ENCODE data around the gene FRMD7.
"Not testable (repeated sequence)": the region's sequence is repeated elsewhere in the genome, so short reads cannot be mapped to it uniquely, and the experiment has no call there.

FRMD7 gene

DNA sequence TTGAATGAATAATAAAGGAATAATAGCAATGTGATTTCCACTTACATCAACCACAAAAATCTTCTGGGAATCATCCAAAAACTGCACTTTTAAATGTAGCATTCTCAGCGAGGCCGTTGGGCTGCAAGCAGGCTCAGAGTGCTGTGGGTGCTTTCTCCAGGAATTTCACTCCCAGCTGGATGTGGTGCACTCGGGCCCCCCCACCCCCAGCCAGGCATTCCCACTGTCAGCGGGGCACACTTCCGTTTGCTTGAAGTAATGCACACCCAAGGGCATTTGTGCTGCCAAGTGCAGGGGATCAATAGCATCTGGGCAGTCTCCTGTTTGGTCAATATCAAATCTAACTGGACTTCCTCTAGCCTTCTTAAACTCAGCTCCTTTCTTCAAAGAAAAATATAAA is at the start of gene FRMD7:
TSS of gene FRMD7 (minus strand) at position 278 of the 400 bp plus-strand sequence. CDS start at position 102, 176 bp downstream.
- in situ Hi-C loops (cut with MboI; ENCODE audit: low sequenced_read_pairs): no loop called here

GRCh38 chrX:132173647-132174046 is 45.8 kb upstream of the FRMD7 start:
- in situ Hi-C loops (cut with MboI; ENCODE audit: low sequenced_read_pairs): no loop called here

DNA sequence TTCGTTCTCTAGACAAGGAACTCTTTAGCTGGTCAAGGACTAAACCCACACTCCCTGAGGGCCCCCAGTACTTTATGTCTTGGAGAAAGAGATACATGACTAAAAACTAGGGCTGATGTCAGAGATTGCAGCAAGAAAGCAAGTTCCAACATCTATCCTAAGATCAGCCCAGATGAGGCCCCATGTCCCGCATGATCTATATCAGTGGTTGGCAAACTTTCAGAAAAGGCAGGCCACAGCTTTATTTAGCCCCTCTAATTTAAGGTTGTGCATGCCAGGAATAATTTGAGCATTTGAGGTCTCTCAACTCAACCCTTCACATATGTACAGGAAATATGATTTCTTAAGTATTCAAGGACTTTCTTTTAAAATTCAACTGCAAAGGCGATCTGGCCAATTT is 44.1 kb upstream of the FRMD7 start:
- in situ Hi-C loops (cut with MboI; ENCODE audit: low sequenced_read_pairs): no loop called here

GRCh38 chrX:132171478-132171877 is 43.7 kb upstream of the FRMD7 start:
- in situ Hi-C loops (cut with MboI; ENCODE audit: low sequenced_read_pairs): no loop called here

DNA sequence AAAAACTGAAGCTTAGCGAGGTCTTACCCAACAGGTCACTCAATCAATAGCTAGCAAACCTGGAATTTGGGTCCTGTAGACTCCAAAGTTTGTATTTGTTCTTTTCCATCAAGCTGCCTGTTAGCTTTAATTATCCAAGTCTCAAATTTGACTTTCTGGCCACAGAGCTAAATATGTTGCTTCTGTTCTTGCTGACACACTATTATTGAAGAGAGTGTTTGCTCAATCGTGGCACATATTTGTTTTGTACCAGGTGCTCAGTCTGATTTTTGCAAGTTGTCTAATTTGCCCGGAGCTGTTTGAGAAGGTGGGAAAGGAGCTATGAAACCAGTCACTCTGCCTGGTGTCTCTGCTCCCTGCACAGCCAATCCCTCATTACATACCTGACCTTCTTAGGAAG is 41.7 kb upstream of the FRMD7 start:
- in situ Hi-C loops (cut with MboI; ENCODE audit: low sequenced_read_pairs): no loop called here

DNA sequence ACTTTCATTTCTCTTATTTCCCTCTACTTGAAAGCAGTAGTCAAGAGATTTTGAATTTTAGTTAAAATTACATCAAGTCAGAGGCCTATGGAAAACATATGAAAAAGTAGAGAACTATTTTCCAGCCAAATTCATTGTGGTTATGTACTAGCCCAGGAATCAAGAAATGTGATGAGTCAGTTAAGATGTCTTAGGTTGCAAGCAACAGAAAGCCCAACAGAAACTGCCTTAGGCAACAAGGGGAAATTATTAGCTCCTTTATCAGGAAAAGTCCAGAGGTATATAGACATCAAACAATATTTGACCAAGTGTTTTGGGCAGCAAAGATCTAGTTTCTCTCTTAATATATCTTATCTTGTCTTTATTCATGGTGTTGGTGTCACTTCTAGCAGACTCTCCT is 37.8 kb upstream of the FRMD7 start:
- in situ Hi-C loops (cut with MboI; ENCODE audit: low sequenced_read_pairs): no loop called here

- in situ Hi-C loops (cut with MboI; ENCODE audit: low sequenced_read_pairs): no loop called here
These were observed 37.2 kb upstream of the FRMD7 start for GRCh38 chrX:132165005-132165404.

DNA sequence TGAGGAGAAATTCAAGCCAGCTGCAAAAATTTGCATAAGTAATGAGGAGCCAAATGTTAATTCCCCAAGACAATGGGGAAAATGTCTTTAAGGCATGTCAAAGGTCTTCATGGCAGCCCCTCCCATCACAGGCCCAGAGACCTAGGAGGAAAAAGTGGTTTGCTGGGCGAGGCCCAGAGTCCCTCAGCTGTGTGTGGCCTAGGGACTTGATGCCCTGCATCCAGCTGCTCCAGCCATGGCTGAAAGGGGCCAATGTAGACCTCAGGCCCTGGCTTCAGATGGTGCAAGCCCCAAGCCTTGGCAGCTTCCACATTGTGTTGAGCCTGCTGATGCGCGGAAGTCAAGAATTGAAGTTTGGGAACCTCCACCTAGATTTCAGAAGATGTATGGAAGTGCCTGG is 35.3 kb upstream of the FRMD7 start:
- in situ Hi-C loops (cut with MboI; ENCODE audit: low sequenced_read_pairs): not testable (repeated sequence)

GRCh38 chrX:132153166-132153565 is 25.3 kb upstream of the FRMD7 start:
- in situ Hi-C loops (cut with MboI; ENCODE audit: low sequenced_read_pairs): no loop called here

DNA sequence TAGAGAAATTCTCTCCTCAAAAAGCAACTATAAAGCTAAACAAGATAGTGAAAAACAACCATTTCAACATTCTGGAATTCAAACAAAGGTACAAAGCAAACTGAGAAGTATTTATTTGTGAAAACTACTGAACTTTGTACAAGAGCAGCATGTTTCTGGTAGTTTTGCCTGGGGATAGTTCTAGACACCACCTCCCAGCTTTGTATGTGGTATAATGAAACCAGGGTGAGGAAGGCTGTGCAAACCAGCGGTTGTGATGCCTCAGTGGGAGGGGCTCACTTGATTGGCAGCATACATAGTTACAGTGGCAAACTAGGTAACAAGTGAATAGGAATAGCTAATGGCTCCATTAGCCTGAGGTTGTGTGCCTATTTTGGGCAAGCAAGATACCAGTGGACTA is 18.6 kb upstream of the FRMD7 start:
- in situ Hi-C loops (cut with MboI; ENCODE audit: low sequenced_read_pairs): no loop called here

- in situ Hi-C loops (cut with MboI; ENCODE audit: low sequenced_read_pairs): no loop called here
These were observed 16.2 kb upstream of the FRMD7 start for GRCh38 chrX:132144061-132144460.

DNA sequence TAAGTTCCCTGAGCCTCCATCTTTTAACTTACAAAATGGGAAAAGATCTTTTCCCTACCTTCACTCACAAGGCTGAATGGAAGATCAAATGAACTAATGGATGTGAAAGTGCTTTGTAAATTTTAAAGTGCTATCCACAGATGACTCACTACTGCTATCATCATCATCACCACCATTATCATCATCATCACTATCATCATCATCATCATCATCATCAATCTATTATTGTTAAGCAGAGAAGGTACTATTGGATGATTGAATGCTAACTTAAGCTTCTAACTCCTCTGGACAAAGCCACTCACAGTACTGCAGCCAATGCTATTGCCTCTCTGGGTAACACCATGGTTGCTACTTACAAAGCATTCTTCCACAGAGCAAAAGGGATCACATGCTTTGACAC is 1.9 kb downstream of the FRMD7 start:
- in situ Hi-C loops (cut with MboI; ENCODE audit: low sequenced_read_pairs): no loop called here

DNA sequence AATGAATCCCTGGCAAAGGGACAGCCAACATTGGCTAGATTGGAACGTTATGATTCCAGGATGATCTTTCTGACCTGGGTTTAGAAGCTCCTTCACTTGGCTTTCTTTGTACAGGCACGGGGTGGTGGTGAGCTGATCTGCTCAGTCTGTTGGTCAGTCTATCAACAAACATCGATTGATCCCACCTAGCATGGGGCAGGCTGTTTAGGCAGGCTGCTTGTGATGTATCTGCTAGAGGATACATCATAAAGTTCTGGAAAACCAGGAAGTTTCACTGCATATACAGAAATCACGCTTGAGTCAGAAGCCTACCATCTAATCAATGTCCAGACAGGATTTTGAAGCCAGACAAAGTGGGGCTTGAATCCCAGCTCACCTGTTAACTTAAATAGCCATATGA is 6.9 kb downstream of the FRMD7 start:
- in situ Hi-C loops (cut with MboI; ENCODE audit: low sequenced_read_pairs): no loop called here

GRCh38 chrX:132119821-132120515 is 7.9 kb downstream of the FRMD7 start:
- in situ Hi-C loops (cut with MboI; ENCODE audit: low sequenced_read_pairs): no loop called here

- in situ Hi-C loops (cut with MboI; ENCODE audit: low sequenced_read_pairs): no loop called here
These were observed 8.5 kb downstream of the FRMD7 start for GRCh38 chrX:132119283-132119682.

- in situ Hi-C loops (cut with MboI; ENCODE audit: low sequenced_read_pairs): no loop called here
These were observed 9.5 kb downstream of the FRMD7 start for GRCh38 chrX:132118358-132118757.

- in situ Hi-C loops (cut with MboI; ENCODE audit: low sequenced_read_pairs): no loop called here
These were observed 12.0 kb downstream of the FRMD7 start for GRCh38 chrX:132115792-132116191.

- in situ Hi-C loops (cut with MboI; ENCODE audit: low sequenced_read_pairs): no loop called here
These were observed 13.2 kb downstream of the FRMD7 start for GRCh38 chrX:132114607-132115006.

DNA sequence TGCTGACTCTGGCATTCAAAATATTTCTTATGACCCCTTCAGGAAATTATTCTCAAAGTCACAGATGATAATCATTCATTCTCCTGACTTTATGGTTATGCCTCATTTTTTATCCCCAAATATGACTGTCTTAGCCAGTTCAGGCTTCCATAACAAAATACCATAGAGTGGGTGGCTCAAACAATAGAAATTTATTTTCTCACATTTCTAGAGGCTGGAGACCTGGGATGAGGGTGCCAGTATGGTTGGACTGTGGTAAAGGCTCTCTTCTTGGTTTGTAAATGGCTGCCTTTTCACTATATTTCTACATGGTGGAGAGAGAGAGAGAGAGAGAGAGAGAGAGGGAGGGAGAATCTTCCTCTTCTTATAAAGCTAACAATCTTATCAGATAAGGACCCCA is 20.5 kb downstream of the FRMD7 start:
- in situ Hi-C loops (cut with MboI; ENCODE audit: low sequenced_read_pairs): no loop called here

- in situ Hi-C loops (cut with MboI; ENCODE audit: low sequenced_read_pairs): no loop called here
These were observed 26.0 kb downstream of the FRMD7 start for GRCh38 chrX:132101799-132102198.

- in situ Hi-C loops (cut with MboI; ENCODE audit: low sequenced_read_pairs): no loop called here
These were observed 26.6 kb downstream of the FRMD7 start for GRCh38 chrX:132101206-132101605.

GRCh38 chrX:132098704-132099103 is 29.1 kb downstream of the FRMD7 start:
- in situ Hi-C loops (cut with MboI; ENCODE audit: low sequenced_read_pairs): not testable (repeated sequence)

DNA sequence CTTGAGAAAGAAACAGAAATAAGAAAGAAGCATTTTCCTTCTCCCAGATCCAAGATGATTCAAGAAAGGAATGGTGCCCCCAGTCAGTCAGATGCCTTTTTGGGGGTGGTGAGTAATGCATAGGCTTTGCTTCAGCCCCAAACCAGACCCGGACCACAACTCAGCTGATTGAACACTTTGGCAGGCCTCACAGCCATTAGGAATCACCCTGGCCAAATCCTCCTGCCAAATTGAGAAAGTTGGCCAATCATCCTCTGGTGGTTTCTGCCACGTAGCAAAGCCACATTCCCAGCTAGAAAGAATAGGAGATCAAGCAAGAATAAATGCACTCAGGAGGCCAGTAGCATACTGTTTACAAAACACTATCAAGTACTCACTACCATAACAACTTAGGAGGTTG is 33.7 kb downstream of the FRMD7 start:
- in situ Hi-C loops (cut with MboI; ENCODE audit: low sequenced_read_pairs): no loop called here

All from hTERT RPE-1 (cell line).